Neural progenitor cell (in vitro differentiated cells): ENCODE measurements around the gene ITPR2. TPM values are rescaled to one million over a fixed set of nuclear protein-coding genes. Genes with fewer than 3 reads are reported as not detected.

Source experiments
- DNase-seq: peaks from one replicate; pipeline ENCODE4 v3.0.0-alpha.2; 2016; ENCODE audit warnings: low spot score
- H2AFZ ChIP-seq: fragments of 200-600 bp; sonication (generic); replicated peaks from 2 replicates; pipeline ENCODE4 v1.6.1; 2016; ENCODE audit warnings: antibody characterized with exemption
- H3F3A ChIP-seq: fragments of 200-600 bp; sonication (generic); 2 replicates; pipeline ENCODE4 v1.6.1; 2016; ENCODE audit warnings: antibody characterized with exemption, low read depth
- H3K27ac ChIP-seq: fragments of 200-600 bp; sonication (generic); 2 replicates; pipeline ENCODE4 v1.5.1; 2016; ENCODE audit warnings: mild to moderate bottlenecking
- H3K27me3 ChIP-seq: fragments of 200-600 bp; sonication (generic); 2 replicates; pipeline ENCODE4 v1.6.1; 2016; ENCODE audit warnings: mild to moderate bottlenecking, moderate library complexity
- H3K36me3 ChIP-seq: fragments of 200-600 bp; sonication (generic); 2 replicates; pipeline ENCODE4 v1.5.1; 2016
- H3K4me1 ChIP-seq: fragments of 200-600 bp; sonication (generic); 2 replicates; pipeline ENCODE4 v1.6.1; 2016; ENCODE audit warnings: mixed run types
- H3K4me2 ChIP-seq: fragments of 200-600 bp; sonication (generic); 2 replicates; pipeline ENCODE4 v1.6.1; 2016
- H3K4me3 ChIP-seq: fragments of 200-600 bp; sonication (generic); 2 replicates; pipeline ENCODE4 v1.5.1; 2016
- H3K79me2 ChIP-seq: fragments of 200-600 bp; sonication (generic); 2 replicates; pipeline ENCODE4 v1.6.1; 2016; ENCODE audit warnings: low read depth
- H3K9ac ChIP-seq: fragments of 200-600 bp; sonication (generic); 2 replicates; pipeline ENCODE4 v1.6.1; 2016
- H3K9me3 ChIP-seq: fragments of 200-600 bp; sonication (generic); 2 replicates; pipeline ENCODE4 v1.5.1; 2016; ENCODE audit warnings: low read depth
- H4K20me1 ChIP-seq: fragments of 200-600 bp; sonication (generic); 2 replicates; pipeline ENCODE4 v1.6.1; 2016; ENCODE audit warnings: low read depth
- H3K27ac Mint-ChIP-seq: 3 replicates; pipeline ENCODE4 v1.8.0; 2021; ENCODE audit warnings: mixed read lengths
- H3K27me3 Mint-ChIP-seq: 2 replicates; pipeline ENCODE4 v1.8.0; 2022; ENCODE audit warnings: low read depth, mild to moderate bottlenecking, inconsistent platforms, moderate library complexity, mixed read lengths; ENCODE audit not compliant: insufficient read depth
- H3K36me3 Mint-ChIP-seq: 3 replicates; pipeline ENCODE4 v1.8.0; 2021; ENCODE audit warnings: mixed read lengths
- H3K4me1 Mint-ChIP-seq: 3 replicates; pipeline ENCODE4 v1.8.0; 2021; ENCODE audit warnings: mixed read lengths
- H3K4me3 Mint-ChIP-seq: 3 replicates; pipeline ENCODE4 v1.8.0; 2021; ENCODE audit warnings: mild to moderate bottlenecking, moderate library complexity, mixed read lengths
- H3K9me3 Mint-ChIP-seq: 3 replicates; pipeline ENCODE4 v1.8.0; 2020; ENCODE audit warnings: mixed read lengths
- EZH2 ChIP-seq: fragments of 200-600 bp; sonication (generic); IDR thresholded peaks from 2 replicates; pipeline ENCODE4 v1.6.1; 2017; ENCODE audit warnings: antibody characterized with exemption, mild to moderate bottlenecking, moderate library complexity
- EZH2phosphoT487 ChIP-seq: fragments of 200-600 bp; sonication (generic); IDR thresholded peaks from 2 replicates; pipeline ENCODE4 v1.6.1; 2017; ENCODE audit warnings: antibody characterized with exemption
- total RNA-seq: library from RNA; depleted of rRNA; stranded (reverse); fragments of >200 nt; gene quantifications from 2 replicates; pipeline ENCODE4 v1.2.3, GENCODE V29; 2015; ENCODE audit warnings: low replicate concordance
- TF ChIP-seq, protein P1 (sequence below): fragments of 200-600 bp; sonication (generic); IDR thresholded peaks from 2 replicates; pipeline ENCODE4 v1.5.1; 2017; ENCODE audit warnings: antibody characterized with exemption, mild to moderate bottlenecking

Gene ITPR2
- total RNA-seq, 1 donor from 2014 or later = 11.4 TPM

DNA sequence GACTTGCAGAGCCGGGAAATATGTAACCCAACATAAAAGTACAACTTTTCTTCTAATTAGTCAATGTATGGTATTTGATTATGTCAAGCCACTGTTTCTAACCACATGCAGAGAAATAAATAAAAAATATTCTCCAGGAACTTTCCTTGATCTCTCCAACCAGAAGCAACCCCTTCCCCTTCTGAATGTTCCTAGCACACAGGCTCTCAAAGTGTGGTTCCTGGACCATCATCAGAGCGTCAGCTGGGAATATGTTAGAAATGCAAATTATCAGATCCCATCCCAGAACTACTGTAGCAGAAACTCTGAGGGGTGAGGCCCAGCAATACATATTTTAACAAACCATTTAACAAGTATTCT lies 21.0 kb upstream of the ITPR2 start:
- DNase-seq = no peak
- peak overlapping the region; percentile 92 for H2AFZ ChIP-seq
- H3K36me3 Mint-ChIP-seq = no peaks in the 10 kb centered on the region
- H3K27me3 Mint-ChIP-seq = no peaks in the 10 kb centered on the region
- no peaks in the 10 kb centered on the region for H4K20me1 ChIP-seq
- no peak overlapping the region for H3K27ac ChIP-seq
- no peak overlapping the region for H3K4me3 ChIP-seq
- no peak overlapping the region for H3K27ac Mint-ChIP-seq
- no peak overlapping the region for H3K4me3 Mint-ChIP-seq
- no peaks in the 10 kb centered on the region for H3K9me3 Mint-ChIP-seq
- no peak overlapping the region for H3K9ac ChIP-seq
- no peaks in the 10 kb centered on the region for H3K4me1 Mint-ChIP-seq
- H3K4me1 ChIP-seq = no peaks in the 10 kb centered on the region
- TF ChIP-seq EZH2phosphoT487 (no peak), EZH2 (no peak)
- no peaks in the 10 kb centered on the region for H3K36me3 ChIP-seq
- no peaks in the 10 kb centered on the region for H3K27me3 ChIP-seq
- no peak overlapping the region for H3K4me2 ChIP-seq
- no peaks in the 10 kb centered on the region for H3F3A ChIP-seq
- no peaks in the 10 kb centered on the region for H3K79me2 ChIP-seq
- H3K9me3 ChIP-seq = no peaks in the 10 kb centered on the region

DNA sequence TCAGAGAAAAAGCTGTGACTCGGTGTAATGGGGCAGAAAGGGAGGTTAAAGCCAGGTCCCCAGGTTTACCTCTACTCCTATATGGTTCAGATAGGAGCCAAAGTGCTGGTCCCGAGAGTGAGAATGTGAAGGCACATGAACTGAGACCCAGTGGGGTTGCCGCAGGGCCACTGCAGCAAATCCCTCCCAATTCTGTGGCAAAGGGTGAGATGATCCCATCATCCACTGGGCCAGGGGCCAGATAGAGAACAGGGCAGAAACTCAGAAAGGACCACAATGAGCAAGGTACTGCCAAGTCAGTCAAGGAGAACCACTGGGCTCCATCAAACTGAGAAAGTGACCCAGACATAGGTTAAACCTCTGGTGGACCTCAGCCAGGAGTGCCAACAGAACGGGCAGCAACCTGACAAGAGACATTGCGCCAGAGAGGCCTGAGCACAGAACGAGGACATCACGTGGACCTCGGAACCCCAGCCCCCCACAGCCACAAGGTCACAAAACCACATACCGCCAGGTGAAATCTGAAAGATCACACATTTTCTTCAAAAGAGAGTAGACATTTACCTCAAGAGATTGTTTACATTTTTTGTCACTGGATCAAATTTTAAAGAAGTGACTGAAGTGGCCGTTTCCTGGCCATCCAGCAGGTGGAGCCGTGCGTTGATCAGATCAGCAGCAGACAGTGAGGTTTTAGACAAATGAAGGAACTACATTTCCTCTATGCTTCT lies 20.5 kb upstream of the ITPR2 start:
- H3K4me3 ChIP-seq = no peak overlapping the region
- no peaks in the 10 kb centered on the region for H3F3A ChIP-seq
- no peak overlapping the region for H3K27ac ChIP-seq
- H3K36me3 ChIP-seq = no peaks in the 10 kb centered on the region
- Mint-ChIP-seq H3K9me3 (no peaks in the 10 kb centered on the region), H3K27ac (peak overlapping the region; percentile 62), H3K4me3 (no peak overlapping the region), H3K27me3 (no peaks in the 10 kb centered on the region), H3K4me1 (no peaks in the 10 kb centered on the region), H3K36me3 (no peaks in the 10 kb centered on the region)
- peak; percentile 67 for DNase-seq
- no peaks in the 10 kb centered on the region for H3K9me3 ChIP-seq
- H4K20me1 ChIP-seq = no peaks in the 10 kb centered on the region
- H3K27me3 ChIP-seq = no peaks in the 10 kb centered on the region
- TF ChIP-seq EZH2phosphoT487 = no peak
- TF ChIP-seq, protein P1, sequence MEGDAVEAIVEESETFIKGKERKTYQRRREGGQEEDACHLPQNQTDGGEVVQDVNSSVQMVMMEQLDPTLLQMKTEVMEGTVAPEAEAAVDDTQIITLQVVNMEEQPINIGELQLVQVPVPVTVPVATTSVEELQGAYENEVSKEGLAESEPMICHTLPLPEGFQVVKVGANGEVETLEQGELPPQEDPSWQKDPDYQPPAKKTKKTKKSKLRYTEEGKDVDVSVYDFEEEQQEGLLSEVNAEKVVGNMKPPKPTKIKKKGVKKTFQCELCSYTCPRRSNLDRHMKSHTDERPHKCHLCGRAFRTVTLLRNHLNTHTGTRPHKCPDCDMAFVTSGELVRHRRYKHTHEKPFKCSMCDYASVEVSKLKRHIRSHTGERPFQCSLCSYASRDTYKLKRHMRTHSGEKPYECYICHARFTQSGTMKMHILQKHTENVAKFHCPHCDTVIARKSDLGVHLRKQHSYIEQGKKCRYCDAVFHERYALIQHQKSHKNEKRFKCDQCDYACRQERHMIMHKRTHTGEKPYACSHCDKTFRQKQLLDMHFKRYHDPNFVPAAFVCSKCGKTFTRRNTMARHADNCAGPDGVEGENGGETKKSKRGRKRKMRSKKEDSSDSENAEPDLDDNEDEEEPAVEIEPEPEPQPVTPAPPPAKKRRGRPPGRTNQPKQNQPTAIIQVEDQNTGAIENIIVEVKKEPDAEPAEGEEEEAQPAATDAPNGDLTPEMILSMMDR = peak; percentile 89
- H2AFZ ChIP-seq = peak overlapping the region; percentile 92
- H3K9ac ChIP-seq = no peak overlapping the region
- H3K4me2 ChIP-seq = no peak overlapping the region
- H3K4me1 ChIP-seq = no peaks in the 10 kb centered on the region
- H3K79me2 ChIP-seq = no peaks in the 10 kb centered on the region

DNA sequence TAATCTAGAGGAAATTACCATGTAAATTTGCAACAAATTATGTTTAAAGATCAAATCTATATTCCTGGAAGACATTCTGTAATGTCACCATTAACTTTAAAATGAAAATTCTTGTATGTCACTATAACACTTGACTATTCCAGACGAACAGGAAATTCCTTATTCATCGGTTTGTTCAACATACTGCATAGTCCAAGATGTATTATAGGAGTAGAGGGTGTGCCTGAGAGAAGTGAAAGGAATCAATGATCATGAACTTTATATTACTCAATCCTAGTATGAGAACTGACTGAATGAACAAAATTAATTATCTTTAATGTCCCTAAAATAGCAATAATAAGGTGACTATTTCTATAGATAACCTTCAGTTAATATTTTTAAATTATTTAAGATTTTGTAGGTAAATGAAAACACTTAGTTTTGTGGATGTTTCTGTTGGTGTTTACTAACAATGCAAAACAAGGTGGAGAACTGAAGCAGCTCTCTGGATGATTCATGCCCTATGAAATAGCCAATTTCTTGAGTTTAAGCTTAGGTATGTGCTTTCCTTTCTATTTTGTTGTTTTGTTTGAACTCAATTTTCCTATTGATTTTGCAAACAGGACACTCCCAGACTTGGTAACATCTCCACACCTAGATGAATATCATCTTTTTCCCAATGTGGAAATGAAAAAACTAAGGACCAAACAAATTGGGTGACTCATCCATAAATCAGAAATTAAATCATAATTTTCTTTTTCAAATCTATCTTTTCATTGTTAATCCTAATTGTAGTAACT lies 18.2 kb upstream of the ITPR2 start:
- TF ChIP-seq EZH2phosphoT487 (no peak), EZH2 (no peak)
- TF ChIP-seq, protein P1 = no peak
- Histone ChIP-seq H3K9ac (no peak overlapping the region), H3F3A (no peaks in the 10 kb centered on the region), H2AFZ (no peak overlapping the region), H3K4me2 (no peak overlapping the region), H3K9me3 (no peaks in the 10 kb centered on the region), H3K4me1 (no peaks in the 10 kb centered on the region), H4K20me1 (no peaks in the 10 kb centered on the region), H3K27me3 (no peaks in the 10 kb centered on the region), H3K79me2 (no peaks in the 10 kb centered on the region), H3K27ac (no peak overlapping the region), H3K4me3 (no peak overlapping the region), H3K36me3 (no peaks in the 10 kb centered on the region)
- Mint-ChIP-seq H3K4me3 (no peak overlapping the region), H3K36me3 (no peaks in the 10 kb centered on the region), H3K4me1 (no peaks in the 10 kb centered on the region), H3K27me3 (no peaks in the 10 kb centered on the region), H3K27ac (no peak overlapping the region), H3K9me3 (no peaks in the 10 kb centered on the region)
- DNase-seq = no peak
